WTC11 (cell line): Measurements from ENCODE around the gene PAQR9. TPM values are rescaled to one million over a fixed set of nuclear protein-coding genes. Genes with fewer than 3 reads are reported as not detected.

Source experiments
- ATAC-seq: fragments of 200-7000 bp; cut with Tn5 transposase; 2 replicates; pipeline ENCODE4 v1.10.0; 2021; ENCODE audit warnings: mild to moderate bottlenecking, moderate library complexity
- CTCF ChIA-PET: fragments of 300-600 bp; sonication (Branson Sonifier 250); formaldehyde crosslinking; loops from one replicate; lab custom pipeline; 2021; ENCODE audit warnings: antibody characterized with exemption; lab: Charles Lee
- POLR2A ChIA-PET: fragments of 350-600 bp; sonication (Branson Sonifier 250); formaldehyde crosslinking; loops from one replicate; lab custom pipeline; 2021; ENCODE audit warnings: antibody characterized with exemption; lab: Charles Lee
- DNase-seq: peaks from one replicate; pipeline ENCODE4 v3.0.0; 2021; ENCODE audit warnings: low spot score
- H3K27ac Mint-ChIP-seq: 2 replicates; pipeline ENCODE4 v1.8.0; 2021; ENCODE audit warnings: mixed read lengths
- H3K27me3 Mint-ChIP-seq: 2 replicates; pipeline ENCODE4 v1.8.0; 2021; ENCODE audit warnings: low read depth, mild to moderate bottlenecking, moderate library complexity, mixed read lengths
- H3K36me3 Mint-ChIP-seq: 2 replicates; pipeline ENCODE4 v1.8.0; 2021; ENCODE audit warnings: mixed read lengths
- H3K4me1 Mint-ChIP-seq: 2 replicates; pipeline ENCODE4 v1.8.0; 2022; ENCODE audit warnings: mixed read lengths
- H3K4me3 Mint-ChIP-seq: 2 replicates; pipeline ENCODE4 v1.8.0; 2021; ENCODE audit warnings: mild to moderate bottlenecking, moderate library complexity, mixed read lengths
- H3K9me3 Mint-ChIP-seq: 2 replicates; pipeline ENCODE4 v1.8.0; 2021; ENCODE audit warnings: mixed read lengths
- ESRRA ChIP-seq: sonication (generic); formaldehyde crosslinking; IDR thresholded peaks from 2 replicates; pipeline ENCODE4 v1.8.1; 2022; ENCODE audit warnings: mild to moderate bottlenecking, missing genetic modification reagents, borderline replicate concordance
- FOXP1 ChIP-seq: sonication (generic); formaldehyde crosslinking; IDR thresholded peaks from 2 replicates; pipeline ENCODE4 v1.8.0; 2022; ENCODE audit warnings: missing genetic modification reagents, mild to moderate bottlenecking, moderate library complexity, borderline replicate concordance
- FOXP4 ChIP-seq: sonication (generic); formaldehyde crosslinking; IDR thresholded peaks from 2 replicates; pipeline ENCODE4 v1.8.0; 2022; ENCODE audit warnings: mild to moderate bottlenecking, missing genetic modification reagents
- GABPB1 ChIP-seq: sonication (generic); formaldehyde crosslinking; IDR thresholded peaks from 2 replicates; pipeline ENCODE4 v1.8.1; 2023; ENCODE audit warnings: mild to moderate bottlenecking, missing genetic modification reagents
- GRHL2 ChIP-seq: fragments of 250-450 bp; sonication (Bioruptor Pico); IDR thresholded peaks from 2 replicates; pipeline ENCODE4 v1.8.0; 2022; ENCODE audit warnings: mild to moderate bottlenecking, moderate library complexity; ENCODE audit not compliant: insufficient replicate concordance, severe bottlenecking
- HMGA2 ChIP-seq: fragments of 250-450 bp; sonication (Bioruptor Pico); IDR thresholded peaks from 2 replicates; pipeline ENCODE4 v1.4.0; 2021; ENCODE audit warnings: mild to moderate bottlenecking, moderate library complexity
- MXD4 ChIP-seq: fragments of 250-450 bp; sonication (Bioruptor Pico); IDR thresholded peaks from 2 replicates; pipeline ENCODE4 v1.8.0; 2021; ENCODE audit warnings: mild to moderate bottlenecking, moderate library complexity, borderline replicate concordance
- NFE2L1 ChIP-seq: sonication (generic); formaldehyde crosslinking; IDR thresholded peaks from 2 replicates; pipeline ENCODE4 v1.8.1; 2023; ENCODE audit warnings: missing genetic modification reagents
- PRRX2 ChIP-seq: fragments of 250-450 bp; sonication (Bioruptor Pico); IDR thresholded peaks from 2 replicates; pipeline ENCODE4 v1.8.0; 2021; ENCODE audit warnings: mild to moderate bottlenecking
- RELA ChIP-seq: sonication (generic); formaldehyde crosslinking; IDR thresholded peaks from 2 replicates; pipeline ENCODE4 v1.8.1; 2022; ENCODE audit warnings: missing genetic modification reagents, mild to moderate bottlenecking, borderline replicate concordance
- TCF7 ChIP-seq: sonication (generic); formaldehyde crosslinking; IDR thresholded peaks from 2 replicates; pipeline ENCODE4 v1.8.0; 2022; ENCODE audit warnings: mild to moderate bottlenecking, low read depth, missing genetic modification reagents, moderate library complexity
- ZNF138 ChIP-seq: sonication (generic); formaldehyde crosslinking; conservative IDR thresholded peaks from 2 replicates; pipeline ENCODE4 v1.8.1; 2022; ENCODE audit warnings: mild to moderate bottlenecking, moderate library complexity, missing genetic modification reagents
- ZNF416 ChIP-seq: fragments of 250-450 bp; sonication (Bioruptor Pico); IDR thresholded peaks from 2 replicates; pipeline ENCODE4 v1.9.0; 2021; ENCODE audit warnings: mild to moderate bottlenecking, inconsistent platforms
- ZNF532 ChIP-seq: fragments of 250-450 bp; sonication (Bioruptor Pico); IDR thresholded peaks from 2 replicates; pipeline ENCODE4 v1.9.0; 2021; ENCODE audit warnings: mild to moderate bottlenecking, borderline replicate concordance
- total RNA-seq: library from RNA; stranded (reverse); gene quantifications from 3 replicates; pipeline ENCODE4 v1.2.3, GENCODE V29; 2021
- TF ChIP-seq, protein P1 (sequence below): sonication (generic); formaldehyde crosslinking; IDR thresholded peaks from 2 replicates; pipeline ENCODE4 v1.8.1; 2022; ENCODE audit warnings: mild to moderate bottlenecking, moderate library complexity, missing genetic modification reagents
- TF ChIP-seq, protein P2 (sequence below): fragments of 250-450 bp; sonication (Bioruptor Pico); IDR thresholded peaks from 2 replicates; pipeline ENCODE4 v1.9.0; 2021; ENCODE audit warnings: mild to moderate bottlenecking

The PAQR9 gene
- total RNA-seq, 1 experiment from 2014 or later = 2.0 TPM

DNA sequence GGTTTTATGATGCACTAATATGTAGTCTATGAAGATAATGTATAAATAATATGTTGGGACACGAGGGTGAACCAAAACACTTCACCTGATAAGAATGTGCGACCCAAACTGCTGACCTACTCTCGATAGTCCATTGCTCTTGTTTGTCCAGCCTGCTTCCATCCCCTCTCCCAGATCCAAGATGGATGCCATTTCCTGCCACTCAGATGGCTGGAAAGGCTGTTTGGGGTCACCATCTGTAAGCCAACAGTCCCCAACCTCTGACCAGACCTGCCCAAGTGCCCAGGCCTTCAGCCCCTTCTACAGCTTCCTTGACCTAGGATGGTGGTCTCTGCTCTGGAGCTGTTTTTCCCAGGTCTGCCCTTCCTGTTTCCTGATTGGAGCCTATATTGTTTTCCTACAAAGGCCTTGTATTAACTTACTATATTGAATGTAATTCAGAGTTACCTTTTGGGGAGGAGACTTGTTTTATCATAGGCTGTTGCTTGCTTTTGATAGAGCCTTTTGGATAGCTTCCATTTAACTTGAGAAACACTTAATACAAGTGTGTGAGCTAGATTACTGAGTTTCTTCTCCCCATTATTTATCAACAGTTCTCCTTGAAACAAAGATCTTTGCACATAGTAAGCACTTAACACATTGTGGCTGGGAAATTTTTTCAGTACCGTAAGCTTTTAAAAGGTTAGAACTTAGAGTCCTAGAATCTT is 5.0 kb upstream of the PAQR9 start:
- Mint-ChIP-seq H3K27me3 (peaks cover 26% of the 10 kb centered on the region), H3K9me3 (no peaks in the 10 kb centered on the region), H3K4me3 (no peak overlapping the region), H3K36me3 (no peaks in the 10 kb centered on the region), H3K4me1 (peaks cover 4% of the 10 kb centered on the region), H3K27ac (no peak overlapping the region)
- ChIA-PET CTCF (interaction anchor here (1.3 to 1.7 kb wide), 2 partner anchors 13 to 38 kb away, joined by 4 read pairs; no protein-coding TSS in a partner anchor), POLR2A (interaction anchor here (1.0 kb wide), 2 partner anchors 13 to 37 kb away, joined by 3 to 8 read pairs; no protein-coding TSS in a partner anchor)
- no peak for ATAC-seq
- no peak for DNase-seq
- TF ChIP-seq FOXP4 (CRISPR knock-in tag) (no peak), GRHL2 (no peak), FOXP1 (CRISPR knock-in tag) (no peak), TCF7 (CRISPR knock-in tag) (no peak), NFE2L1 (CRISPR knock-in tag) (no peak), GABPB1 (CRISPR knock-in tag) (no peak), PRRX2 (CRISPR knock-in tag) (no peak), ESRRA (CRISPR knock-in tag) (no peak), MXD4 (CRISPR knock-in tag) (no peak), ZNF416 (CRISPR knock-in tag) (no peak), HMGA2 (no peak), ZNF138 (CRISPR knock-in tag) (no peak), ZNF532 (CRISPR knock-in tag) (no peak), RELA (CRISPR knock-in tag) (no peak)
- TF ChIP-seq, protein P1, sequence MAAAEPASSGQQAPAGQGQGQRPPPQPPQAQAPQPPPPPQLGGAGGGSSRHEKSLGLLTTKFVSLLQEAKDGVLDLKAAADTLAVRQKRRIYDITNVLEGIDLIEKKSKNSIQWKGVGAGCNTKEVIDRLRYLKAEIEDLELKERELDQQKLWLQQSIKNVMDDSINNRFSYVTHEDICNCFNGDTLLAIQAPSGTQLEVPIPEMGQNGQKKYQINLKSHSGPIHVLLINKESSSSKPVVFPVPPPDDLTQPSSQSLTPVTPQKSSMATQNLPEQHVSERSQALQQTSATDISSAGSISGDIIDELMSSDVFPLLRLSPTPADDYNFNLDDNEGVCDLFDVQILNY (CRISPR knock-in tag) = no peak
- TF ChIP-seq, protein P2, sequence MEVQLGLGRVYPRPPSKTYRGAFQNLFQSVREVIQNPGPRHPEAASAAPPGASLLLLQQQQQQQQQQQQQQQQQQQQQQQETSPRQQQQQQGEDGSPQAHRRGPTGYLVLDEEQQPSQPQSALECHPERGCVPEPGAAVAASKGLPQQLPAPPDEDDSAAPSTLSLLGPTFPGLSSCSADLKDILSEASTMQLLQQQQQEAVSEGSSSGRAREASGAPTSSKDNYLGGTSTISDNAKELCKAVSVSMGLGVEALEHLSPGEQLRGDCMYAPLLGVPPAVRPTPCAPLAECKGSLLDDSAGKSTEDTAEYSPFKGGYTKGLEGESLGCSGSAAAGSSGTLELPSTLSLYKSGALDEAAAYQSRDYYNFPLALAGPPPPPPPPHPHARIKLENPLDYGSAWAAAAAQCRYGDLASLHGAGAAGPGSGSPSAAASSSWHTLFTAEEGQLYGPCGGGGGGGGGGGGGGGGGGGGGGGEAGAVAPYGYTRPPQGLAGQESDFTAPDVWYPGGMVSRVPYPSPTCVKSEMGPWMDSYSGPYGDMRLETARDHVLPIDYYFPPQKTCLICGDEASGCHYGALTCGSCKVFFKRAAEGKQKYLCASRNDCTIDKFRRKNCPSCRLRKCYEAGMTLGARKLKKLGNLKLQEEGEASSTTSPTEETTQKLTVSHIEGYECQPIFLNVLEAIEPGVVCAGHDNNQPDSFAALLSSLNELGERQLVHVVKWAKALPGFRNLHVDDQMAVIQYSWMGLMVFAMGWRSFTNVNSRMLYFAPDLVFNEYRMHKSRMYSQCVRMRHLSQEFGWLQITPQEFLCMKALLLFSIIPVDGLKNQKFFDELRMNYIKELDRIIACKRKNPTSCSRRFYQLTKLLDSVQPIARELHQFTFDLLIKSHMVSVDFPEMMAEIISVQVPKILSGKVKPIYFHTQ (CRISPR knock-in tag) = no peak
